IPS-11a (cell line): ENCODE measurements around the gene BPIFB3.
"Not testable (repeated sequence)": the region's sequence is repeated elsewhere in the genome, so short reads cannot be mapped to it uniquely, and the experiment has no call there.

Experiments
- H3K4me3 ChIP-seq: one replicate; pipeline ENCODE4 v1.5.1; 2013; ENCODE audit warnings: low read depth, low read length, control low read depth

The BPIFB3 gene

GRCh38 chr20:33027769-33028751 is 25.6 kb upstream of the BPIFB3 start:
- no peak overlapping the region for H3K4me3 ChIP-seq

DNA sequence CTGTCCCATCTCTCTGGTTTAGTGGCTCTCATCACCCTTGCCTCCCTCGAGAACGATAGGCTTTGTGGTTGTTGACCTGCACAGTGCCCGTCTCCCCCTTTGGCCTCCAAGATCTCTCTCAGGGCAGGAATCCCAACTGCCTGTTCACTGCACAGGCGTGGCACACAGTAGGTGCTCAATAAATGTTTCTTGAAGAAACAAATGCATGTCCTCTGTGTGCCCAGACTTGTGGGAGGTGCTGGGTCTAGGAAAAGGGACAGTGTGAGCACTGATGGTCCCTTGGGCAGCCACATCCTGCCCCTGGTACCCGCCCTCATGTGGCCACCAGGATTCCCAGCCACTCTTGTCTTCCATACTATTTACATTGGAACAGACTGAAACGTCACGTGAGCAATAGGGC is 24.8 kb upstream of the BPIFB3 start:
- H3K4me3 ChIP-seq = no peak overlapping the region

GRCh38 chr20:33030076-33030475 is 23.6 kb upstream of the BPIFB3 start:
- H3K4me3 ChIP-seq = no peak overlapping the region

- no peak overlapping the region for H3K4me3 ChIP-seq
Observed at GRCh38 chr20:33030569-33030968, 23.1 kb upstream of the BPIFB3 start.

- no peak within 1 kb of the TSS for H3K4me3 ChIP-seq
Observed at GRCh38 chr20:33031531-33031930, 22.2 kb upstream of the BPIFB3 start, which contains the start of gene BPIFB6. Gene BPIFB6 (plus strand): TSS chr20:33031648. CDS start chr20:33031648, 0 bp downstream.

- no peak overlapping the region for H3K4me3 ChIP-seq
Observed at GRCh38 chr20:33032555-33032954, 21.1 kb upstream of the BPIFB3 start.

DNA sequence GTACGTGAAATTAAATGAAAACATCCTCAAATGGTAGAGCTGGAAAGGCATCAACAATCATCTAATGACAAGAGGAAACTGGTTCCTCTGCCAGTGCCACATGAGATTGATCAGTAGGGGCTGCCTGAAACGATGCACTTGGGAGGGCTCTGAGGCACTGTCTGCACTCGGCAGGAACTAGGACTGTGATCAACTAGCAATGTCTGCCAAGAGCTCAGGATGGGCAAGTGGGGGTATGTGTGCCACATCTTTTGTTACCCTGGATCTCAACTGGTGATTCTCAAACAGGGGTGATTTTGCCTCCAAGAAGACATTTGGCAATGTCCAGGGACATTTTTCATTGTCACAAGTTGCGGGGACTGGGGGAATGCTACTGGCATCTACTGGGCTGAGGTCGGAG is 20.3 kb upstream of the BPIFB3 start:
- no peak overlapping the region for H3K4me3 ChIP-seq

DNA sequence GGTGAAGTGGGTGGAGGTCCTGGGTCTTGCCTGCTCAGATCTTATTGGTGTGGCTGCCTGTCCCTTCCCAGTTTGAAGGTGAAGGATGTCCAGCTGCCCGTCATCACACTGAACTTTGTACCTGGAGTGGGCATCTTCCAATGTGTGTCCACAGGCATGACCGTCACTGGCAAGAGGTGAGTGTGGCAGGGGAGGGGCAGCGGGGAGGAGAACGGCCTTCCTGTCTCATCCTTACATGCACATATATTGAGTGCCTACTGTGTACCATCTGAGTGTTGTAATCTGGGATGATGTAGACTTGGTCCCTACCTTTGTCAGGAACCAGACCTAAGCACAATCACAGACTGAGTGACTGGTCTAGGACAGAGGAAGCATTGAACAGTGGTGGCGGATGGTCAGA is 19.6 kb upstream of the BPIFB3 start:
- H3K4me3 ChIP-seq = no peak overlapping the region

DNA sequence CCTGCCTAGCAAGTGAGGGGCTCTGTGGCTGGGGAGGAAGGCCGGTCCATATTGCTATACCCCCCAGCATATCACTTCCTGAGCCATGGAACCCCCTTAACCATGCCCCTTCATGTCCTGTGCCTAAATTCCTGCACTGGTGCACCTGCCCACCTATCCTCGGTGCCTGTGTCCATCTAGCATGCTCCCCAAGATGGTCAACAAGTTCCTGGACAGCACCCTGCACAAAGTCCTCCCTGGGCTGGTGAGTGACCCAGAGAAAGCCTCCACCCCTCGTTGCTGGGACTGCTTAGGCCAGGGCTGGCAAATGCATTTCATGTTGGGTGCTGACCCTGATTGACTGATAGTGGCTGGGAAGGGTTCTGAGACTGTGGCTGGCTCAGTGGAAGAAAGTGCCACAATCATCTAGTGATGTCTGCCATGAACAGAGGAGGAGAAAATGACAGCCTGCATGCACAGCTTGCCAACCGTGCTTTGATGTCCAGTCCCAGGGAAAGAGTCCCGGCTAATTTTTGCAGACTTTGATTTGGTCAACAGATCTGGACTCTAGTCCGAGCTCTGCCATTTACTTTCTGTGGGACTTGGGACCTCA is 18.7 kb upstream of the BPIFB3 start:
- no peak overlapping the region for H3K4me3 ChIP-seq

DNA sequence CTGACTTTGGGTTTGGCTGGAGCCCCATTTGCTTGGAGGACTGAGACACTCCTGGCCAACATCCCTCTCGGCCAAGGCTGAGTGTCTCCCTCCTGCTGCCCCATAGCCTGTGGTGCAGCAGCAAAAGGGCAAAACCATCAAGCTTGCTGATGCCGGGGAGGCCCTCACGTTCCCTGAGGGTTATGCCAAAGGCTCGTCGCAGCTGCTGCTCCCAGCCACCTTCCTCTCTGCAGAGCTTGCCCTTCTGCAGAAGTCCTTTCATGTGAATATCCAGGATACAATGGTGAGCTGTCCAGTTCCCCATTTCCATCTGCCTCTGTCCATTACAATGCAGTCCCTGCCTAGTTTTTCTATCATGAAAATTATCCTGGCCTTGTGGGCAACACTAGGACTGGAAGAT is 16.2 kb upstream of the BPIFB3 start:
- no peak overlapping the region for H3K4me3 ChIP-seq

DNA sequence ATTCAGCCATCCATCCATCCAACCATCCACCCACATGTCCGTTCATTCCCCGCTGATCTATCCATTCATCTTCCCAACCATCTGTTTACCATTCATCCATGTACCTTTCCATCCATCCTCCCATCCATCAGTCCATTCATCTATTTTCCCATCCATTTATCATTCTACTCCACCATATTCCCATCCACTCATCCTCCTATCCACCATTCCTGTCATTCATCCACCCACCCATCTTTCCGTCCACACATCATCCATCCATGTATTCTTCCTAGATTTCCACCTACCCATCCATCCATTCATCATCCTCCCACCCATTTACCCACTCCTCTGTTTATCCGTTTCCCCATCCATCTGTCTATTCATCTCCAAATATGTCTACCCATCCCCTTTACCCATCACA is 15.5 kb upstream of the BPIFB3 start:
- H3K4me3 ChIP-seq = no peak overlapping the region

DNA sequence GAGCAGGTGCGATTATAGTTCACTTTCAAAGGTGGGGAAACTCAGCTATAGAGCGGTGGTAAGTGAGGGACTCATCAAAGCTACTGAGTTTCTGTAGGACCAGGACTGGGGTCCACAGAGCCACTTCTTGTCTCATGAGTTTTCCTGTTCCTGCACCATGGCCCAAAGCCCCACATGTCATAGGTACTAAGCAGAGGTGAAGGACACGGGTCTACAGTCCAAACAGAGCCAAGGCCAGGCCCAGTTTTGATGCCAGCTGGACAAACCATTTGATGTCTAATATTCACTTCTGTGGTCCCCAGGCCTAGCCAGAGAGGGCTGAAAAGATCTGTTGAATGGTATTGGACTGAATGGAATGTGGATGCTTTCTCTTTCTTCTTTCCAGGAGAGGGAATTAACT is 11.3 kb upstream of the BPIFB3 start:
- no peak overlapping the region for H3K4me3 ChIP-seq

DNA sequence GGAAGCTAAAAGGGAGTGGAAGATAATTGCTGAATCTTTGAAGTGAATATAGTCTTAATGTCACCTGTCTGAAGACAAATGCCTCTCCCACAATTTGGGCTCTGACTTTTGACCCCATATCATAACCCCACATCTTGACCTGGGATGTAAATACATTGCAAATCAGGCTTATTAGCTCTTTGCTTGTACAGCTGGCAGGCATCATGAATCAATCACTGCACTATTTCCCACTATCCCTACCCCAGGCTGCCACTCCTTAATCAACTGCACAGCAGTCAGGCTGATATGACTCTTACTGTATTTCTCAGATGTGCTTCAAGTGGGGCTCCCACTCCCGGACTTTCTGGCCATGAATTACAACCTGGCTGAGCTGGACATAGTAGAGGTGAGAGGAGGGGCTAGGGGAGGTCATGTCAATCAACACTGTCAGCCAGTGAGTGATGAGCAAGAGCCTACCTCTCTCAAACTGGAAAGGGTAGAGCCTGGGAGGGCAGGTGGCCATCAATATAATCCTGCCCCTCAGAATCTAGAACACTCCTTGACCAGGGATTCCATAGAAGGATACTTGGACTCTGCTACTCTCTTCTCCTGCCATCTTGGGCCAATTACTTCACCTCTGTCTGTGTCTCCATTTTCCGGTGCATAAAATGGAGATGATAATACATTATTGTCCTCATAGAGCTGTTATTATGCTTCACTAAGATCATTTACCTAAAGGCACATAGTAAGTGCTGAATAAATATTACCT is 10.5 kb upstream of the BPIFB3 start:
- no peak overlapping the region for H3K4me3 ChIP-seq

GRCh38 chr20:33043731-33044181 is 9.9 kb upstream of the BPIFB3 start:
- no peak overlapping the region for H3K4me3 ChIP-seq

DNA sequence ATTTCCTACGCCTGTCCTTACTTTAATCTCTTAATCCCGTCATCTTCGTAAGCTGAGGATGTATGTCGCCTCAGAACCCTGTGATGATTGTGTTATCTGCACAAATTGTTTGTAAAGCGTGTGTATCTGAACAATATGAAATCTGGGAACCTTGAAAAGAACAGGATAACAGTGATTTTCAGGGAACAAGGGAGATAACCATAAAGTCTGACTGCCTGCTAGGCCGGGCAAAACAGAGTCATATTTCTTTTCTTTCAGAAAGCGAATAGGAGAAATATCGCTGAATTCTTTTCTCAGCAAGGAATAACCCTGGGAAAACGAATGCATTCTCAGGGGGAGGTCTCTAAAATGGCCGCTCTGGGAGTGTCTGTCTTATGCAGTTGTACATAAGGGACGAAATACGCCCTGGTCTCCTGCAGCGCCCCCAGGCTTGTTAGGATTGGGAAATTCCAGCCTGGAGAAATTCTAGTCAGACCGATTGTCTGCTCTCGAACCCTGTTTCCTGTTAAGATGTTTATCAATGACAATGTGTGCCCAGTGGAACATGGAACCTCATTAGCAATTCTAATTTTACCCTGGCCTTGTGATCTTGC is 8.5 kb upstream of the BPIFB3 start:
- not testable (repeated sequence) for H3K4me3 ChIP-seq

DNA sequence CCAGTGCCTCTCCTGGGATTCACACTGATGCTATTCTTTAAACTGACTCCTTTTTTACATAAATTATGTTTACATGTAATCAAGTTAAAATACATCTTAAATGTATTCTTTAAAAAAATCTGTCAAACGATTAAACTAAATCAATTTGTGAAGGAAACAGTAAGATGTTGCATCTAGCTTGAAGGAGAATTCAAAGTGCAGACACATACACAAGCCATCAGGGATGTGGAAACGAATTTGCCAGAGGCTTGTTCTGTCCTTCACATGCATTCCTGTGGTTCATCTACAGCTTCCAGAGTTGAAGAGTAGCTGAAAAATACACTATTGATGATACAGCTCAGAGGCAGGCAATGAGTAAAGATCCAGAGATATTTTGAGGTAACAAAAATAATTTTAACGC is 7.3 kb upstream of the BPIFB3 start:
- H3K4me3 ChIP-seq = no peak overlapping the region

DNA sequence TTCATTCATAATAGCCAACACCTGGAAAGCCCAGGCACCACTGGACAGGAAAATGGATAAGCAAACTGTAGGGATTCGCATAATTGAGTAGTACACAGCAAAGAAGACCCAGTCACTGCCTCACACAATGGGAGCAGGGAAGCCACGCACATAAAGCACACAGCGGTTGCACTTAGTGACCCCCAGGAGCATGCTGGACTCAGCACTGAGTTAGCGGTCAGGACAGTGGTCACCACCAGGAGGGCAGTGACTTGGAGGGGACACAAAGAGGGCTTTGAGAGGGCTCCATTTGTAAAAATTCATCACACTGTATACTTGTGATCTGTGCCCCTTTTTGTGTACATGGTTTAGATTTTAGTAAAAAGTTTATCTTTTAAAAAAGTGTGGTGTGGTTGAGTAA is 2.4 kb upstream of the BPIFB3 start:
- H3K4me3 ChIP-seq = no peak overlapping the region

DNA sequence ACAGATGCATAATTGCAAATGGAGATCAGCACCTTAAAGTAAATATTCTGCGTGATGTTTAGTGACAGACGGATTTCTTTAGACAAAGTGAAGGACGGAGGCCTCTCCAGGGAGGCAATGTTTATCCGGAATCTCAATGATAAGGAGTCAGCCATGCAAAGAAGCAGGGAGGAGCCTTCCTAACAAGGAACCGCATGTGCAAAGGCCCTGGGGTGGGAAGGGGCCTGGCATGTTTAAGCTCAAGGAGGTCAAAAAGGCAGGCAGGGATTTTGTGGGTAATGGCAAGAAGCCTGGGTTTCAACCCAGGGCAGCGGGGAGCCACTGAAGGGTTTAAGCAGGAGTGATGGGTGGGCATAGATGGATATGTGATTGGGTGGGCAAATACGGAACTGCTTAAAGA is 678 bp downstream of the BPIFB3 start:
- H3K4me3 ChIP-seq = no peak overlapping the region

DNA sequence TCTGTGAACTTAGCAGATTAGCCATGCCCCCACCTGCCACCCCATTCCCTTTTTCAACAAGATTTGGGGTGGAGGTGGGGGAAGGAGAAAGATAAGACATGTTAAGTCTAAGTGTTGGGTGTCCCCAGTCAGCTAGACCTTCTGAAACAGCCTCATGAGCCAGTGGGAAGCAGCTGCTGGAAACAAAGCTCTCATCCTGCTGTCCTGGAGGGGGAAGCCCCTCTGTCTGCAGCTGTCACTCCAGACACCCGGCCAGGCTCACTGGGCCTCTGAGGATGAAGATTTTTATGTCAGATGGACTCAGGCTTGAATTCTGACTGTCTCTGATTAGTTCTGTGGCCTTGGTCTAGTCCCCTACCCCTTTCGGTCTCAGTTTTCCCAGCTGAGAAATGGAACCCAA is 1.1 kb downstream of the BPIFB3 start:
- H3K4me3 ChIP-seq = no peak overlapping the region

GRCh38 chr20:33059136-33059535 is 5.4 kb downstream of the BPIFB3 start:
- H3K4me3 ChIP-seq = no peak overlapping the region

DNA sequence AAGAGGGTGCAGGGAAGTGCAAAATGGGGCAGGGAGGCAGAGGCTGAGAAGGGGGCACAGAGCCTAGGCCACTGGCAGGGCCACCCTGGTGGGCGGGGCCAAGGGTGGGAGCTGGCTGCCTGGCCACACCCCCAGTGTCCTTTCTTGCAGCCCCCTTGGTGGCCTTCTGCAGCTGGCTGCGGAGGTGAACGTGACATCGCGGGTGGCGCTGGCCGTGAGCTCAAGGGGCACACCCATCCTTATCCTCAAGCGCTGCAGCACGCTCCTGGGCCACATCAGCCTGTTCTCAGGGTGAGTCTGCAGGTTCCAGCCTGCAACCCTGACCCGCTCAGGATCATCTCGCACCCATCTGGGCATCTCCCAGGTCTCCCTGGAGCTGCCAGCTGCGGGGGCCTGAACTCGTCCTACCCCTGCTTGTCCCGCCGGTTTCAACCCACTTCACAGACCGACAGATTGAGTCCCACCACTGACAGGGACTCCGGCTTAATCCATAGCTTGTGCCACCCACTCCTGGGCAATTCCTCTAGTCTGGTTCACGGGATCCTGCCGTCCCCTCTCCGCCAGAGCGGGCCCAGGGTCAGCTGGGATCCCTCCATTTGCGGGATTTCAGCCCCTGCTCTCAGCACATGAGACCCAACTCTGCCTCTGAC is 6.2 kb downstream of the BPIFB3 start:
- no peak overlapping the region for H3K4me3 ChIP-seq
